ENCODE measurements around the gene SLC16A13. TPM values are rescaled to one million over a fixed set of nuclear protein-coding genes. Genes with fewer than 3 reads are reported as not detected.

The SLC16A13 gene
- total and polyA plus RNA-seq, 2 experiments from 2014 or later, result 1.1 TPM; not detected in 1

DNA sequence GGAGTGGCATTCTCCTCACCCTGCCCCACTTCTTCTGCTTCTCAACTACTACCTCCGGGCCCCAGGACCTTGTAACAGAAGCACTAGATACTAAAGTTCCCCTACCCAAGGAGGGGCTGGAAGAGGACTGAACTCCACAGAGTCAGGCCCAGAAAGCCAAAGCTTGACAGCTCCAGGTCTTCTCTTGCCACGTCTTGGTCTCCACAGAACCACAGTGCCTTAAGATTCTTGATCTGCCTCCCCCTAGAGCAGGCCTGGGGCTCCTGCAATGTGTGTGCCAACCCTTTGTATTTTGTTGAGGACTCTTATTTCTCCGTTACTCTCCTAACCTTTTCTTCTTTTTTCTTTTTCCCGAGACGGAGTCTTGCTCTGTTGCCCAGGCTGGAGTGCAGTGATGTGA lies 4.0 kb downstream of the SLC16A13 start:
- no peaks in the 10 kb centered on the region for H3K9me3 ChIP-seq (ENCODE audit: low read depth)
- peaks cover 10% of the 10 kb centered on the region; the same call in 1 of the 2 replicates for H3K4me1 ChIP-seq (ENCODE audit: insufficient read depth)
- WGBS, 2 experiments (ENCODE audit: low coverage in 1 of 2, low lambda C conversion rate in 2 of 2, missing lambda C conversion rate in 2 of 2), result 88 to 89% methylated on average over 5 of the region's 5 CpGs
- no peaks in the 10 kb centered on the region for H3K79me2 ChIP-seq (ENCODE audit: insufficient read depth)
- TF ChIP-seq EZH2 (IDR thresholded peaks at IDR 0.05; ENCODE audit: insufficient read depth, poor library complexity, severe bottlenecking) (no peak), EZH2phosphoT487 (IDR thresholded peaks at IDR 0.05; ENCODE audit: insufficient read depth, low read depth) (no peak)
- H2AFZ ChIP-seq, result no peak overlapping the region
- H3K4me2 ChIP-seq (ENCODE audit: unreplicated experiment), result no peak overlapping the region
- no peaks in the 10 kb centered on the region for H3K36me3 ChIP-seq (ENCODE audit: low read depth)
- no peaks in the 10 kb centered on the region for H3K9me2 ChIP-seq (ENCODE audit: insufficient read depth)
- peaks cover 15% of the 10 kb centered on the region for H3K27me3 ChIP-seq (replicated peaks; ENCODE audit: insufficient read depth)
- no peaks in the 10 kb centered on the region for H4K20me1 ChIP-seq (ENCODE audit: insufficient read depth)
- DNase-seq, result no peak
- no peak overlapping the region for H3K9ac ChIP-seq
- no peak overlapping the region for H3K27ac ChIP-seq
- H3F3A ChIP-seq (ENCODE audit: insufficient read depth), result no peaks in the 10 kb centered on the region
- in situ Hi-C loops (cut with MboI), result no loop called here
- H3K4me3 ChIP-seq, result no peak overlapping the region

DNA sequence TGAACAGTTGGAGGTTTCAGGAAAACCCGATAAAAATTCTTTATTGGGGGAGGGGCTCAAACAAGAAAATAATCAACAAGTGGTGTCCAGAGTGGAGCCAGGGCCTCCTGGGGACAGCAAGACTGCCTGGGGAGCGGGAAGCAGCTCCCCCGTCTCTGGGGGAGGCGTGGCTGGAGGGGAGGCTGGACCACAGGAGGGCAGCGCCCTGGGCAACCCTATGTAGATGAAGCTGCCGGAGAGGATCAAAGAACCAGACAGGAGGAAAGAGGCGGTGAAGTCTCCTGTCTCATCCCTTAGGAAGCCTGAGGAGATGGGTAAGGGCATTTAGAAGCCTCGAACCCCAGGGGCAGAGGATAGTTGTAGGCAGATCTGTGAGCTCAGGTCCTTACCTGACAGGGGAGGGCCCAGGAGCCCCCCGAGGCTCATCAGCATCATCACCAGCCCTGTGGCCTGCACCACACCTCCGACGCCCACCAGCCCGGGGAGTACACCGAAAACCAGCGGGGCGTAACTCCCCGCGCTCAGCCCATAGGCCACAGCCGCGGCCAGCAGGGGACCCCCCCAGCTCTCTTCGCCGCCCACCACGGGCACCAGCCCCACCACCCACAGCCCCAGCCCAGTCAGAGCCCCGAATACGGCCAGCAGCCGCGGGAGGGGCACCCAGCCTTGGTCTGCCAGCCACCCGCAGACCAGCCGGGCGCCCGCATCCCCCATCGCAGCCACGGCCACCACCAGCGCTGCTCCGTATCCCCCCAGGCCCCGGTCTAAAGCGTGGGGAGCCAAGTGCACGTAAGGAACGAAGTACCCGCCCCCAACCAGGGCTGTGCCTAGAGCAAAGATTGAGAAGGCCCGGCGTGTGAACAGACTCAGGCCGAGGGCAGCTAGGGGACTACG lies 6.0 kb downstream of the SLC16A13 start:
- no peaks in the 10 kb centered on the region for H3K36me3 ChIP-seq (ENCODE audit: low read depth)
- H3K27ac ChIP-seq, result no peak overlapping the region
- in situ Hi-C loops (cut with MboI), result no loop called here
- H3K4me1 ChIP-seq (ENCODE audit: insufficient read depth), result peaks cover 3% of the 10 kb centered on the region; the same call in 1 of the 2 replicates
- H2AFZ ChIP-seq, result no peak overlapping the region
- H3K9me3 ChIP-seq (ENCODE audit: low read depth), result no peaks in the 10 kb centered on the region
- no peaks in the 10 kb centered on the region for H3K9me2 ChIP-seq (ENCODE audit: insufficient read depth)
- H3K79me2 ChIP-seq (ENCODE audit: insufficient read depth), result no peaks in the 10 kb centered on the region
- H3K4me3 ChIP-seq, result no peak overlapping the region
- no peak overlapping the region for H3K9ac ChIP-seq
- H4K20me1 ChIP-seq (ENCODE audit: insufficient read depth), result no peaks in the 10 kb centered on the region
- H3K4me2 ChIP-seq (ENCODE audit: unreplicated experiment), result no peak overlapping the region
- TF ChIP-seq EZH2 (IDR thresholded peaks at IDR 0.05; ENCODE audit: insufficient read depth, poor library complexity, severe bottlenecking) (no peak), EZH2phosphoT487 (IDR thresholded peaks at IDR 0.05; ENCODE audit: insufficient read depth, low read depth) (no peak)
- peaks cover 15% of the 10 kb centered on the region for H3K27me3 ChIP-seq (replicated peaks; ENCODE audit: insufficient read depth)
- no peak for DNase-seq
- WGBS, 2 experiments (ENCODE audit: low coverage in 1 of 2, low lambda C conversion rate in 2 of 2, missing lambda C conversion rate in 2 of 2), result 59 to 76% methylated on average over 29 to 43 of the region's 43 CpGs
- peaks cover 7% of the 10 kb centered on the region; the same call in 1 of the 2 replicates for H3F3A ChIP-seq (ENCODE audit: insufficient read depth)

DNA sequence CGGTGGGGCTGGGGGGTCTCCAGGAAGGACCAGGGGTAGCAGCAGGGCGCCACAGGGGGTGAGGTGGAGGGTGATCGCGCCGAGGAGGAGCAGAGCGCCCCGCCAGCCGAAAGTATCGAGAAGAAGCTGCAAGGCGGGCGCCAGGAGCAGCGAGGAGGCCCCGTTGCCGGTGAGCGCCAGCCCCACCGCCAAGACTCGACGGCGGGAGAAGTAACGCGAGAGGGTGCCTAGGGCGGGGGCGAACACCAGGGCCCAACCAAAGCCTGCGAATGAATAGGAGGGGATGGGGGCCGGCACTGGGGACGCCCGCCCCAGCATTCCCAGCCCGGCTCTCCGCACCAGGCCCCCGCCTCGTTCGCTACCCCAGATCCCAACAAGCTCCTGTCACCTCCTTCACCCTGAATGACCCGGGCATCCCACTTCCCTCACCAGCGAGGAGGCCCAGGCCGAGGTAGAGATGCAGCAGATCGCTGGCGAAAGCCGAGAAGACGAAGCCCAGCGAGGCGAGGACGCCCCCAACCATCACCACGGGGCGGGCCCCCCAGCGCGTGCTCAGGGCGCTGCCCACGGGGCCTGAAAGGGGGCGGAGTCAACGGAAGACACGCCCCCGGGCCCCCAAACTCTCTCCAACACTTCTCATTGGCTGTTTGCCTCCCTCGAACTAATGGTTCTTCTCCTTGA lies 6.8 kb downstream of the SLC16A13 start:
- peaks cover 7% of the 10 kb centered on the region; the same call in 1 of the 2 replicates for H3F3A ChIP-seq (ENCODE audit: insufficient read depth)
- no peaks in the 10 kb centered on the region for H3K9me2 ChIP-seq (ENCODE audit: insufficient read depth)
- H3K9me3 ChIP-seq (ENCODE audit: low read depth), result no peaks in the 10 kb centered on the region
- TF ChIP-seq EZH2 (IDR thresholded peaks at IDR 0.05; ENCODE audit: insufficient read depth, poor library complexity, severe bottlenecking) (no peak), EZH2phosphoT487 (IDR thresholded peaks at IDR 0.05; ENCODE audit: insufficient read depth, low read depth) (no peak)
- no peak overlapping the region; the same call in 1 of the 2 replicates for H3K9ac ChIP-seq
- in situ Hi-C loops (cut with MboI), result no loop called here
- 39% methylated on average over 37 to 53 of the region's 53 CpGs for WGBS, 2 experiments (ENCODE audit: low coverage in 1 of 2, low lambda C conversion rate in 2 of 2, missing lambda C conversion rate in 2 of 2)
- H3K4me3 ChIP-seq, result peak overlapping the region; percentile 63; the same call in 1 of the 2 replicates
- no peaks in the 10 kb centered on the region for H3K36me3 ChIP-seq (ENCODE audit: low read depth)
- H3K27ac ChIP-seq, result no peak overlapping the region
- 0 out of 2 replicates have a peak overlapping the region, but pooled peaks have one; percentile 85 for H2AFZ ChIP-seq
- H3K4me2 ChIP-seq (ENCODE audit: unreplicated experiment), result peak overlapping the region; percentile 72
- no peaks in the 10 kb centered on the region for H4K20me1 ChIP-seq (ENCODE audit: insufficient read depth)
- no peaks in the 10 kb centered on the region for H3K79me2 ChIP-seq (ENCODE audit: insufficient read depth)
- peaks cover 3% of the 10 kb centered on the region for H3K4me1 ChIP-seq (ENCODE audit: insufficient read depth)
- no peak for DNase-seq
- peaks cover 15% of the 10 kb centered on the region for H3K27me3 ChIP-seq (replicated peaks; ENCODE audit: insufficient read depth)

DNA sequence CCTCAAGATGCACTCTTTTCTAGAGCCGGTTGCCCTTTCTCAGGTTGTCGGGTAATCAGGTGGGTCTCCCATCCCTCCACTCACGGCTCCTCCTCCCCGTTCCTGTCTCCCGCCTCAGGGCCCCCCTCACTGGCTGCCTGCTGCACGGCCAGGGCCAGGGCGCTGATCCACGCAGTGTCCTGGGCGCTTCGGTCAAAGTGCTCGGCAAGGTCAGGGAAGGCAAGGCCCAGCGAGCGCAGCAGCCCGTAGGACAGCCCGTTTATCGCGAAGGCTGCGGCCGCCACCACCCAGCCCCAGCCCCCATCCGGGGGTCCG lies 7.3 kb downstream of the SLC16A13 start:
- Histone ChIP-seq H2AFZ (peak overlapping the region; percentile 85), H3F3A (ENCODE audit: insufficient read depth) (peaks cover 7% of the 10 kb centered on the region; the same call in 1 of the 2 replicates), H3K9me2 (ENCODE audit: insufficient read depth) (no peaks in the 10 kb centered on the region), H3K9me3 (ENCODE audit: low read depth) (no peaks in the 10 kb centered on the region), H3K36me3 (ENCODE audit: low read depth) (no peaks in the 10 kb centered on the region), H3K4me3 (peak overlapping the region; percentile 63), H3K9ac (peak overlapping the region; percentile 67), H3K4me2 (ENCODE audit: unreplicated experiment) (peak overlapping the region; percentile 72), H3K27ac (no peak overlapping the region), H3K79me2 (ENCODE audit: insufficient read depth) (no peaks in the 10 kb centered on the region), H3K4me1 (ENCODE audit: insufficient read depth) (peaks cover 3% of the 10 kb centered on the region), H4K20me1 (ENCODE audit: insufficient read depth) (no peaks in the 10 kb centered on the region), H3K27me3 (replicated peaks; ENCODE audit: insufficient read depth) (peaks cover 15% of the 10 kb centered on the region)
- TF ChIP-seq EZH2phosphoT487 (IDR thresholded peaks at IDR 0.05; ENCODE audit: insufficient read depth, low read depth), result no peak
- TF ChIP-seq EZH2 (IDR thresholded peaks at IDR 0.05; ENCODE audit: insufficient read depth, poor library complexity, severe bottlenecking), result peak; percentile 35
- no peak for DNase-seq
- 3 to 14% methylated on average over 11 to 21 of the region's 21 CpGs for WGBS, 2 experiments (ENCODE audit: low coverage in 1 of 2, low lambda C conversion rate in 2 of 2, missing lambda C conversion rate in 2 of 2)
- in situ Hi-C loops (cut with MboI), result no loop called here
